ENCODE measurements around the gene ADH1A.
"Not testable (repeated sequence)": the region's sequence is repeated elsewhere in the genome, so short reads cannot be mapped to it uniquely, and the experiment has no call there.

ADH1A gene

DNA sequence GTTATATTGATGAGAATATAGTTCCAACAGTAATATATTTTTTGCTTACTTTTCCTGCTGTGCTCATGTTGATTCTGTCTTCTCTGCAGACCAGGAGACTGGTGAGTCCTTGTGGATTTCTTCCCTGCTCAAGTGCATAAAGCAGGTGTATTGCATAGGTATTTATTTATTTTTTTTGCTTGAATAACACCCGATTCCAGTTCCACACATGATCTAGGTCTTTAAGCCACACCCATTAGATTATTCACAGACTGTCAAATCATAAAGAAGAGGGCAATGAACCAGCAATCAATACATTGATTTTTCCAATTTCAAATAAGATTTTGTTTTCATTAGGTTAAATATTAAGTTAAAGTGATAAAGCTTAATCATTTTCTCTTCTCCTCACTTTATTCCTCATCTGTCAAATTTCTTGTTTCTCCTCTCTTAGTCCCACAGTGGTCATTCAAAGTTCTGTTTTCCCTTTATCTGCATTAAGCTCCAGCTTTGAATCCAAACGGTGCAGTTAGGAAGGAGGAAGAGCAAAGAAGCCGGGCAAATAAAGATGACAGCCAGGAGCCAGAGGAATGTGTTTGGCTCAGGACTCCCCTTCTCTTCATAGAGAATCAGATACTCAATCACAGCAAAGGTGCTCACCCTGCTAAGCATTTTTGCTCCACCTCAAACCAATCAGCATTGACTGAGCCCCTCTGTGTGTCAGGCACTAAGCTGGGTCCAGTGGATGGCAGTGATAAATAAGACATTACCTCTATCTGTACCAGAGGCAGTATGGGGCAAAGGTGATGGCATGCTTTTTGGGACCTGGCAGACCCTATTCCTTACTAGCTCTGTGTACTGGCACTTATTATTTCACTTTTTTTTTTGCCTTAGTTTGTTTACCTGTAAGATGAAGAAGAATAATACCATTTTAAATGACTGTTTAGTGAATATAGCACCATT is at the start of gene ADH1A:
ADH1A (minus strand) TSS at position 138 of the 939 bp plus-strand sequence; CDS start at position 67, 71 bp downstream.
- H3K27ac Mint-ChIP-seq, result no peak within 1 kb of the TSS
- no peaks in the 10 kb centered on the region for H3K4me1 Mint-ChIP-seq
- H3K9me3 Mint-ChIP-seq, result peaks cover 10% of the 10 kb centered on the region
- H3K36me3 Mint-ChIP-seq, result no peaks in the 10 kb centered on the region
- DNase-seq (ENCODE audit: low spot score in 2 of 2) (no peak), ATAC-seq (no peak)
- H3K4me3 Mint-ChIP-seq, result no peak within 1 kb of the TSS

DNA sequence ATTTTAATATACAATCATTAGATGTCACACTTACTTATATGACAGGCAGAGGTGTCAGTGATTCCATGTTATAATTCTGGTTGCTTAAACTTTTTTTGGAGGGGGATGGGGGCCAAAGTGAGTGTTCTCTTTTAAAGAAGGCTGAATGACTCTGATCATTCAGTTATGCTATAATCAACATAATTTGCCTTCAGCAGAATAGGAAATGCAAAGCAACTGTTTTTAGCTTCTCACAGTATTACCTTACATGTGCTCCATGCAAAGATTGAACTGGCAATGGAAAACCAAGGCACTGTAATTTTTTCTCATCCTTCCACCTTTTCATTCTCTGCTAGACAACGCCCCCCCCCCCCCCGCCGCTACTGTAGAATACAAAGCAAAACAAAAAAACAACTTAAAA is 48.4 kb upstream of the ADH1A start:
- no peak for ATAC-seq
- Mint-ChIP-seq H3K27ac (no peak overlapping the region), H3K36me3 (no peaks in the 10 kb centered on the region), H3K9me3 (no peaks in the 10 kb centered on the region), H3K4me3 (no peak overlapping the region), H3K4me1 (no peaks in the 10 kb centered on the region)
- no peak for DNase-seq (ENCODE audit: low spot score in 2 of 2)

DNA sequence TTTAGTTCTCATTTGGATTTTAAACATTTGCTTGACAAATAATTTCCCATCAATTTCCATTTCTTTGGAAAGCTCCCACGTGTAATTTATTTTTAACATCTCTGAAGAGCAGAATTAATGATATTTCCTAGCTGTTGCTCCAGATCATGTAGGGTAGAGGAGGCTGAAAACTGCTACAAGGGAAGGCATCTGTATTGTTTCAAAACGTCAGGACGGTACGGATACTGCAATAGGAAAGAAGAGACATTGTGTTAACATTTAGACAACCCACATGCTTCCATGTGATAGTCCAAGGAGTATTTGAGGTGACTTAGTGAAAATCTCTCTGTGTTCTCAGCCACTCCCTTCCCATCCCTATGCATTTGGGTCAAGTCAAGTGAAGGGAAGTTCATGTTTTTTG is 45.8 kb upstream of the ADH1A start:
- Mint-ChIP-seq H3K4me3 (no peak overlapping the region), H3K27ac (no peak overlapping the region), H3K9me3 (peaks cover 4% of the 10 kb centered on the region), H3K36me3 (no peaks in the 10 kb centered on the region), H3K4me1 (no peaks in the 10 kb centered on the region)
- DNase-seq (ENCODE audit: low spot score in 2 of 2) (no peak), ATAC-seq (no peak)

DNA sequence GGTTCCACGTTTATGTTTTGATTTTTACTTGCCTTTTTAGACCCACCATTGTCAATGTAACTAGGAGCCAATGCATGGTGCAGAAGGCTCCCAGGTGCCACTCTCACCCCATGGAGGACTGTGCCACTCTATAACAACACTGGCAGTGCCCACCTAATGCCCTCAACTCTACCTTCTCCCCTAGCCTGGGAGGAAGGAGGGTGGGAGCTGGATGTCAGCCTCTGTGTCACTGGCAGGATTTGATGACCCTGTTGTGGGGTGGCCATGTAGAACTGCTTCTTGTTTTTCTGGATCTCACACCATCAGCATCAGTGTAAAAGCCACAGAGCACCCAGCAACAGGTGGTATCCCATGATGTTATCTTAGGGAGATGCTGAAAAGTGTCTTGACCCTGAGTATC is 44.1 kb upstream of the ADH1A start:
- H3K36me3 Mint-ChIP-seq, result no peaks in the 10 kb centered on the region

DNA sequence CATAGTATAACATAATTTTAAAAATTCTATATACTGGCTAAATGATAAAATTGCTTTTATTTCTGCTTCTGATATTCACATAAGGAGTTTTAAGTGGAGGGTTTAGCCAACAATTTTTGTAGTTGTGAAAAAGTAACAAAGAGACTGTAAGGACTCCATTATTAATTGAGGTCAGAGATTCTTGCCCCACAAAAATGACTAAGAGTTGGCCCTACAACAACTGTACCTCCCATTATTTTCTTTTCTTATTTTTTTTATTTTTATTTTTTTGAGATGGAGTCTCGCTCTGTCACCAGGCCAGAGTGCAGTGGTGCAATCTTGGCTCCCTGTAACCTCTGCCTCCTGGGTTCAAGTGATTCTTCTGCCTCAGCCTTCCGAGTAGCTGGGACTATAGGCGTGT is 39.9 kb upstream of the ADH1A start:
- Mint-ChIP-seq H3K9me3 (peaks cover 4% of the 10 kb centered on the region), H3K4me1 (no peaks in the 10 kb centered on the region), H3K27ac (no peak overlapping the region), H3K4me3 (no peak overlapping the region), H3K36me3 (no peaks in the 10 kb centered on the region)
- DNase-seq (ENCODE audit: low spot score in 2 of 2) (no peak), ATAC-seq (no peak)

More for the DNA sequence above, 44.1 kb upstream of the ADH1A start:
- no peak overlapping the region for H3K4me3 Mint-ChIP-seq
- no peak for ATAC-seq
- DNase-seq (ENCODE audit: low spot score in 2 of 2), result no peak
- H3K9me3 Mint-ChIP-seq, result peaks cover 4% of the 10 kb centered on the region
- no peak overlapping the region for H3K27ac Mint-ChIP-seq
- no peaks in the 10 kb centered on the region for H3K4me1 Mint-ChIP-seq

DNA sequence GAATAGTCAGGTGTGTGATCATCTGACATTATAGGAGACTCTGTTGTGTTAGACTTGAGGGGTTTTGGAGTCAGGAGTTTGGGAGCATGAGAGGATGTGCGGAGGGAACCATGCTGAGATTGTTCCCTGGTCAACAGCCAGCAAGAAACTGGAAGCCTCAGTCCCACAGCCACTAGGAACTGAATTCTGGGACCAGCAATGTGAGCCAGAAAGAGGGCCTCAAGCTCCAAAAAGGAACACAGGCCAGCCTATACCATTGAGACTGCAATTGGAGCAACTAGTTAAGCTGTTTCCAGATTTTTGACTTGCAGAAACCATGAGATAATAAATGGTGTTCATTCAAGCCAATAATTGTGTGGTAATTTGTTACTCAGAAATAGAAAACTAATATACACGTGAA is 39.1 kb upstream of the ADH1A start:
- Mint-ChIP-seq H3K9me3 (peaks cover 4% of the 10 kb centered on the region), H3K36me3 (no peaks in the 10 kb centered on the region), H3K27ac (no peak overlapping the region), H3K4me3 (no peak overlapping the region), H3K4me1 (no peaks in the 10 kb centered on the region)
- ATAC-seq (no peak), DNase-seq (ENCODE audit: low spot score in 2 of 2) (no peak)

DNA sequence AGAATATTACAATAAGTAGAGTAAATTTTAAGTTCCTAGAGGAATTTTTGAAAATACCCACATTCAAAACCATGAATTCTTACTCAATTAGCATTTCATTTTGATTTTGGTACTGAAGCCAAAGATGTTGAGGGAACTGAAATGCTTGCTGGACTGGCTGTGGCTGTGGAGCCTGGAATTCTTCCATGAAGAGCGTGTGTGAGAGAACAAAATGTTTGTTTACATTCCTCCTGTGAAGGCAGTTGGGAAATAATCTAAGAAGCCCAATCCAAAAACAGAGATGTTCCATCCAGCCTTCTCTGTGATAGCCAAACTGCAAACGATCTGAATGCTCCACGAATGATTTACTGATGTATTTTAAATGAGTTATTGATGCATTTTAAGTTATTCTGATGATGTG is 34.2 kb upstream of the ADH1A start:
- Mint-ChIP-seq H3K9me3 (no peaks in the 10 kb centered on the region), H3K4me1 (no peaks in the 10 kb centered on the region), H3K4me3 (no peak overlapping the region), H3K36me3 (no peaks in the 10 kb centered on the region), H3K27ac (no peak overlapping the region)
- ATAC-seq, result no peak
- no peak for DNase-seq (ENCODE audit: low spot score in 2 of 2)

DNA sequence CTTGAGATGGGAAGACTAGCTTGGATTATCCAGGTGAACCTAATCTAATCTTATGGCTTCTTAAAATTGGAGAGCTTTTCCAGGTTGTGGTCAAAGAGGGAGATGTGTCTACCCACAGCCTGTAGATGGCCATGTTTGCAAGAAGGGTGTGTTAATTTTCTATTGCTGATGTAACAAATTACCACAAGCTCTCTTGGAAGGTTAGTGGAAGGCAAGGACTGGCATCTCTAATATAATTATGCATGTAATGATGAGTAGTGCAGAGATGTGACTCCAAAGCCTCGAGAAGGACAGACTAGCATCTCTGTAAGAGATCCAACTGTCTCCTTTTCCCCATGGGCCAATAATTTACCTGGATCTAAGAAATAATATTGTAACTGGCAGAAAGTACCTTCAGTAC is 33.6 kb upstream of the ADH1A start:
- no peak for DNase-seq (ENCODE audit: low spot score in 2 of 2)
- ATAC-seq, result no peak
- no peak overlapping the region for H3K4me3 Mint-ChIP-seq
- no peaks in the 10 kb centered on the region for H3K36me3 Mint-ChIP-seq
- H3K9me3 Mint-ChIP-seq, result no peaks in the 10 kb centered on the region
- H3K4me1 Mint-ChIP-seq, result no peaks in the 10 kb centered on the region
- H3K27ac Mint-ChIP-seq, result no peak overlapping the region

DNA sequence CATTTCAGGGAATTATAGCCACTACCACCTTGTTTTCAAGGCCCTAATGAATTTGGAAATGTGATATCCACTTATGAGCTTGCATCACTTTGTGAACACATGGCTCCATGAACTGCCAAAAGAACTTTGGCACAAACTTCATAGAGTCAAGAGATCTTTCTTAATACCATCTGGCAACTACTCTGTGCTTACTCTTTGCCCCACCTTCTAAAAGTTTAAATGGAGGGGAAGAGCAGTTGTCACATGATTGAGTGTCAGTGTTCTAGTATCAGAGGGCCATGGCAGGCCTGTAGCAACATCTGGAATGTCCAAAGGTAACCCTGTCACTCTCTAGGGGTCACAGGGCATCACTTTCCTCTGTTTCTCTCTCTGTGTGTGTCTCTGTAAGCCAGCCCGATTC is 33.0 kb upstream of the ADH1A start:
- no peaks in the 10 kb centered on the region for H3K9me3 Mint-ChIP-seq
- DNase-seq (ENCODE audit: low spot score in 2 of 2) (no peak), ATAC-seq (no peak)
- H3K4me1 Mint-ChIP-seq, result no peaks in the 10 kb centered on the region
- no peaks in the 10 kb centered on the region for H3K36me3 Mint-ChIP-seq
- no peak overlapping the region for H3K27ac Mint-ChIP-seq
- H3K4me3 Mint-ChIP-seq, result no peak overlapping the region

DNA sequence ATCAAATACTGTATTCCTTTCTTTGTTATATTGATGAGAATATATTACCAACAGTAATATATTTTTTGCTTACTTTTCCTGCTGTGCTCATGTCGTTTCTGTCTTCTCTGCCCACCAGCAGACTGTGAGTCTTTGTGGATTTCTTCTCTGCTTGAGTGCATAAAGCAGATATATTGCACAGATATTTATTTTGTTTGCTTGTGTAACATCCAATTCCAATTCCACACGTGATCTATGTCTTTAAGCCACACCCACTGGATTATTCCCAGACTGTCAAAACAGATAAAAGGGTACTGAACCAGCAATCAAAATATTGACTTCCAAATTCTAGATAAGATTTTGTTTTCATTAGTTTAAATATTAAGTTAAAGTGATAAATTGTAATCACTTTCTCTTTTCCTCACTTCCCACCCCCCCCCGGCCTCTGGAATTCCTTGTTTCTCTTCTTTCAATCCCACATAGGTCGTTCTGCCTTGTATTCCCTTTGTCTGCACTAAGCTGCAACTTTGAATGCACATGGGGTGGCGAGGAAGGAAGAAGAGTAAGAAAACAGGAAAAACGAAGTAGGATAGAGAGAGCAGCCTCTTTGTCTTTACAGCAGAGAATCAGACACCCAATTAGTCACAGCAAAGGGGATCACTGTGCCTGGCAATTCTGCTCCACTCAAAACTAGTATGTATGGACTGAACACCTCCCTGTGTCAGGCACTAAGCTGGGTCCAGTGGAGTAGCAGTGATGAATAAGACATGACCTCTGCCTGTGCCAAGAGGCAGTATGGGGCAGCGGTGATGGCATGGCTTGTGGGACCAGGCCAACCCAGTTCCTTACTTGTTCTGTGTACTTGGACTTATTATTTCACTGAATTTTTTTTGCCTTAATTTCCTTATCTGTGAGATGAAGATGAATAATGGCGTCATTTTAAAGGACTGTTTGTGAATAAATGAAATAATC is 30.7 kb upstream of the ADH1A start, which contains the start of gene ADH1B:
ADH1B (minus strand) TSS at position 161 of the 951 bp plus-strand sequence; CDS start at position 91, 70 bp downstream.
- H3K36me3 Mint-ChIP-seq, result no peaks in the 10 kb centered on the region
- ATAC-seq (no peak), DNase-seq (ENCODE audit: low spot score in 2 of 2) (no peak)
- no peak within 1 kb of the TSS for H3K27ac Mint-ChIP-seq
- no peaks in the 10 kb centered on the region for H3K9me3 Mint-ChIP-seq
- H3K4me3 Mint-ChIP-seq, result no peak within 1 kb of the TSS
- no peaks in the 10 kb centered on the region for H3K4me1 Mint-ChIP-seq

DNA sequence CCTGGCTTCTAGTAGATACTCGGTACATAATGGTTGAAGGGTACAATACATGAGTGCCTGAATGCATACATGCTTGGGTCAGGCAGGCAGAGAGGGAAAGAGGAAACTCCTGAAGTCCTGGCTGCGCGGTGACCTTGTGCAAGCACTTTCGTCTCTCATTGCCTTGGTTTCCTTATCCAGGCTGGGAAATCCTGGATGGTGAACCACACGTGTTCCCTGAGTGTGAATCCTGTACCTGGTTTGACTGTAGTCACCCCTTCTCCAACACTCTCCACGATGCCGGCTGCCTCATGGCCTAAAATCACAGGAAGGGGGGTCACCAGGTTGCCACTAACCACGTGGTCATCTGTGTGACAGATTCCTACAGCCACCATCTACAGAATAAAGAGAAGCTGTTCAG is 27.0 kb upstream of the ADH1A start:
- not testable (repeated sequence) for ATAC-seq; DNase-seq (ENCODE audit: low spot score in 2 of 2); H3K9me3 Mint-ChIP-seq; H3K36me3 Mint-ChIP-seq; H3K4me3 Mint-ChIP-seq; H3K27ac Mint-ChIP-seq; H3K4me1 Mint-ChIP-seq

DNA sequence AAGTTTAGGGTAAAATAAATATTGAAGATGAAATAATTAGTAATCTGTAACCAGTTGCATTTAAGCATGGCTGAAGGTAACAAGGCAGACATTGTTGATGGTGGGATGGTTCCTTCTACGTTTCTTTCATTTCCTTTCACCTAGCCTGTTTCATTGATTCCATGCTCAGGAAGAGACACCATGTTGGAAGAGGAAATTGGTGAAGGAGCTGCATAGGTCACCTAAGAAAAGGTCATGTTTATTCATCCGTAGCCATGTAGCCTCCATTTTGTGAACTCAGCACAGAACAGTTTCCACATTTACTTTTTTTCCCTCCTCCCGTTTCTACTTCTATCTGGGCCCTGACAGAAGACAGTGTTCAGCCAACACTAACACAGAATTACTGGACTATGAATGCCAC is 26.6 kb upstream of the ADH1A start:
- no peak for ATAC-seq
- Mint-ChIP-seq H3K4me1 (no peaks in the 10 kb centered on the region), H3K36me3 (no peaks in the 10 kb centered on the region), H3K27ac (no peak overlapping the region), H3K4me3 (no peak overlapping the region), H3K9me3 (no peaks in the 10 kb centered on the region)
- DNase-seq (ENCODE audit: low spot score in 2 of 2), result no peak

DNA sequence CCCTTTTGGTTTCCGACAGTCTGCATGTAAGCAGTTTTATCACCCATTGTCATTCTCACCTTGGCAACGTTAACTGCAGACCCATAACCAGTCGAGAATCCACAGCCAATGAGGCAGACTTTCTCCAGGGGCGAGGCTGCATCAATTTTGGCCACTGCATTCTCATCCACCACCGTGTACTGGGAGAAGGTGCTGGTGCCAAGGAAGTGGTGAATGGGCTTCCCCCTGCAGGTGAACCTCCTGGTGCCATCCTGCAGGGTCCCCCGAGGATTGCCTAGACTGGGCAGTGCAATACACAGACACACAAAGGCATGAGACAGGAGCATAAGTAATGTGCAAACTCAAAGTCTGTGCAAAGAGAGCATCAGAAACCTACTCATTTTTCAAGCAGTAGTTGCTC is 25.1 kb upstream of the ADH1A start:
- Mint-ChIP-seq H3K9me3 (no peaks in the 10 kb centered on the region), H3K4me3 (no peak overlapping the region), H3K27ac (no peak overlapping the region), H3K4me1 (no peaks in the 10 kb centered on the region), H3K36me3 (no peaks in the 10 kb centered on the region)
- DNase-seq (ENCODE audit: low spot score in 2 of 2), result no peak
- no peak for ATAC-seq

DNA sequence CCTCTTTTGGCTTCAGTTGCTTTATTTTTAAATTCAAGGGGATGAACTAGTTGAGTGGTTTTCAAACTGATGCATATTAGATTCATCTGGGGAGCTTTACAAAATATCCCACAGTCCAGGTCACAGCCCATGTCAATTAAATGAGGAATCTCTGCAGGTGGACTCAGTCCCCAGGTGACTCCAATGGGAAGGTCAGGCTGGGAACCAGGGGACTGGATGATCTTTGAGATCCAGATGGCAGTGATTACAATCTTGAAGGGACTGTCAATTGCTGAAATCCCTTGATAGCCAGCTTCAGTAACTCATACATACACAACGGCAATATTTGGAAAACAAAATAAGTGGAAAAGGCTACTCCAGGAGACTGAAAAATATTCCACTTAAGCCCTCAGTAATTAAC is 23.4 kb upstream of the ADH1A start:
- Mint-ChIP-seq H3K4me1 (no peaks in the 10 kb centered on the region), H3K36me3 (no peaks in the 10 kb centered on the region), H3K4me3 (no peak overlapping the region), H3K27ac (no peak overlapping the region), H3K9me3 (no peaks in the 10 kb centered on the region)
- ATAC-seq (no peak), DNase-seq (ENCODE audit: low spot score in 2 of 2) (no peak)

DNA sequence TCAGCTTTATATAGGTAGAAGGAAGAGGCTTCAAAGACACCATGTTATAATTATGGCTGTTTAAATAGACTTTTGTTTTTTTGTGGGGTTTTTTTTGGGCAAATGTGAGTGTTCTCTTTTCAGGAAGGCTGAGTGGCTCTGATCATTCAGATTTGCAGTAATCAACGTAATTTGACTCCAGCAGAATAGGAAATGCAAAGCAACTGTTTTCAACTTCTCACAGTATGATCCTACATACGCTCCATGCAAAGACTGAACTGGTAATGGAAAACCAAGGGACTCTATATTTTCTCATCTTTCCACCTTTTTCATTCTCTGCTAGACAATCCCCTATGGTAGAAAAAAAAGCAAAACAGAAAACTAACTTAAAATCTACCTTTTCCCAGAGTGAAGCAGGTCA is 19.6 kb upstream of the ADH1A start:
- Mint-ChIP-seq H3K36me3 (no peaks in the 10 kb centered on the region), H3K27ac (no peak overlapping the region), H3K9me3 (no peaks in the 10 kb centered on the region), H3K4me1 (no peaks in the 10 kb centered on the region), H3K4me3 (no peak overlapping the region)
- ATAC-seq, result no peak
- DNase-seq (ENCODE audit: low spot score in 2 of 2), result no peak
